ENCODE data around the gene PDCD5. TPM values are rescaled to one million over a fixed set of nuclear protein-coding genes. Genes with fewer than 3 reads are reported as not detected.
"Not testable (repeated sequence)": the region's sequence is repeated elsewhere in the genome, so short reads cannot be mapped to it uniquely, and the experiment has no call there.

Gene PDCD5
- total RNA-seq, 4 donors from 2014 or later: 97.3 to 127 (median 110) TPM

DNA sequence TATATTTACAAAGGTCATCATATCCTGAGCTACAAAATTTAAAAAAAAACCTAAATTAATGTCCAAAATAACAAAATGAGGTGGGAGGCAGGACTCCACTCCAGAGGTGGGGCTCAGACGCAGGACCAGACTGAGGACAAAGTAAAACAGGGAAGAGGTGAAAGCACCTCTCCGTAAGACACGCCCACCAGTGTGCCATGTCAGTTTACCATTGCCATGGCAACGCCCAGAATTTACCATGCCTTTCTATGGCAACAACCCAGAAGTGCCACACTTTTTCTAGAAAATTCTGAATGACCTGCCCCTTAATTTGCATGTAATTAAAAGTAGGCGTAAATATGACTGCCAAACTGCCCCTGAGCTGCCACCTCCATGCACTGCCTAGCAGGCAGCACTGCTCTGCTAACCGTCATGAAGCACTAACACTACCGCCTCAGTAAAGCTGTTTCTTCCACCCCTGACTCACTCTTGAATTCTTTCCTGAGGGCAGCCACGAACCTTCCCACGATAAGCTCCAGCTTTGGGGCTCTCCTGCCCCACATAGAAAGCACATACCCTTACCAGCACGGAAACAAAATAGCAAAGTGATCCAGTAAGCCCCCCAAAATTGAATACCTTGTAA is 22.3 kb upstream of the PDCD5 start:
- Histone ChIP-seq H3K4me1 (no peaks in the 10 kb centered on the region), H3K27ac (no peak overlapping the region), H3K36me3 (no peaks in the 10 kb centered on the region), H3K9me3 (no peaks in the 10 kb centered on the region), H3K27me3 (peaks cover 0 to 10% (median 0%) of the 10 kb centered on the region in 4 donors), H3K4me3 (no peak overlapping the region)
- WGBS, 2 donors: 53 to 69% methylated on average over 10 of the region's 10 CpGs
- intact Hi-C loops (cut with DNase I): no loop called here
- no peak for TF ChIP-seq POLR2A (IDR thresholded peaks at IDR 0.05)
- TF ChIP-seq, protein P1, sequence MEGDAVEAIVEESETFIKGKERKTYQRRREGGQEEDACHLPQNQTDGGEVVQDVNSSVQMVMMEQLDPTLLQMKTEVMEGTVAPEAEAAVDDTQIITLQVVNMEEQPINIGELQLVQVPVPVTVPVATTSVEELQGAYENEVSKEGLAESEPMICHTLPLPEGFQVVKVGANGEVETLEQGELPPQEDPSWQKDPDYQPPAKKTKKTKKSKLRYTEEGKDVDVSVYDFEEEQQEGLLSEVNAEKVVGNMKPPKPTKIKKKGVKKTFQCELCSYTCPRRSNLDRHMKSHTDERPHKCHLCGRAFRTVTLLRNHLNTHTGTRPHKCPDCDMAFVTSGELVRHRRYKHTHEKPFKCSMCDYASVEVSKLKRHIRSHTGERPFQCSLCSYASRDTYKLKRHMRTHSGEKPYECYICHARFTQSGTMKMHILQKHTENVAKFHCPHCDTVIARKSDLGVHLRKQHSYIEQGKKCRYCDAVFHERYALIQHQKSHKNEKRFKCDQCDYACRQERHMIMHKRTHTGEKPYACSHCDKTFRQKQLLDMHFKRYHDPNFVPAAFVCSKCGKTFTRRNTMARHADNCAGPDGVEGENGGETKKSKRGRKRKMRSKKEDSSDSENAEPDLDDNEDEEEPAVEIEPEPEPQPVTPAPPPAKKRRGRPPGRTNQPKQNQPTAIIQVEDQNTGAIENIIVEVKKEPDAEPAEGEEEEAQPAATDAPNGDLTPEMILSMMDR (IDR thresholded peaks at IDR 0.05): no peak
- no peak for DNase-seq

DNA sequence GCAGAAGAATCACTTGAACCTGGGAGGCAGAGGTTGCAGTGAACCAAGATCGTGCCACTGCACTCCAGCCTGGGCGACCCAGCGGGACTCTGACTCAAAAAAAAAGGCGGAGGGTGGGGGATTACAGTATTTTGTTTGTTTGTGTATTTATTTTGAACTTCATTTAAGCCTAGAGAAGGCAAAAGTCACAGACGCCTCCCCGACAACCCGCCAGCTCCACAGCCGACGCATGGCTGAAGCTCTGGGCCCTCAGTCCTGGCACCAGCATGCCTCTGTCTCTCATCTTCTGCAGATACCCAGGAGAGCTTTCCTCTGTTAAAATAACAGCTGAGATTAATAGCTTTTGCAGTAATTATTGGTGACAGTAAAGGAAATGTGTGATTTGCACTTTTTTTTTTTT is 17.2 kb upstream of the PDCD5 start:
- no peak overlapping the region for H3K27ac ChIP-seq
- H3K27me3 ChIP-seq: peaks cover 0 to 8% (median 0%) of the 10 kb centered on the region in 4 donors
- no peaks in the 10 kb centered on the region for H3K4me1 ChIP-seq
- DNase-seq: no peak
- 81 to 89% methylated on average over 9 of the region's 9 CpGs for WGBS, 2 donors
- intact Hi-C loops (cut with DNase I): no loop called here
- H3K36me3 ChIP-seq: no peaks in the 10 kb centered on the region
- no peaks in the 10 kb centered on the region for H3K9me3 ChIP-seq
- no peak overlapping the region for H3K4me3 ChIP-seq
- TF ChIP-seq POLR2A (IDR thresholded peaks at IDR 0.05): no peak
- TF ChIP-seq, protein P1 (IDR thresholded peaks at IDR 0.05): no peak

DNA sequence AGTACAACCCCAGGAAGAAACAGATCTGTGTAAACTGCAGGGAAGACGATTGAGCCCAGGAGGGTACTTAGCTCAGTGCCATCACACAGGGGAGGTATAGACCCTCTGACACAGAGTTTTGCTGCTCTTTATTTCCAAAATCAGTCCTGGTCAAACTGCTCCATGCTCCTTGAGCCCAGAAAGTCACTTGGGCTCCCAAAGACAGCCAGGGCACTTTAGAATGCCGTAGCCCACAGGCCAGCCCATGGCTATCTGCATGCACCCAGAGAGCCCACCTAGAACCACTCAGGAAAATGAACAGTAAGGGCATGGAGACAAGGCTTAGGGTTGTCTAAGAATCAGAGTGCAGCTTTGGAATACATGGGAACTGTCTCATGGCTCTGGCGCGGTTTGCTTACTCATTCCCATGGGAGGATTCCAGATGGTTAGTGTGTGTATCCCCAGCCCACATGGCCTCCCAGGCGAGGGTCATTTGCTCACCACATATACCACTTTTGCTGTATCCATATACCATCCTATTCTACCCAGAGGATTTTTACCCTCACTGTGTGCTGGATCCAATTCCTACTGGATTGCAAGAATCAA is 14.7 kb upstream of the PDCD5 start:
- DNase-seq: no peak
- Histone ChIP-seq H3K36me3 (no peaks in the 10 kb centered on the region), H3K9me3 (no peaks in the 10 kb centered on the region), H3K27ac (no peak overlapping the region), H3K4me1 (peaks cover 0 to 6% (median 0%) of the 10 kb centered on the region in 3 donors), H3K27me3 (peaks cover 0 to 28% (median 0%) of the 10 kb centered on the region in 4 donors), H3K4me3 (no peak overlapping the region)
- intact Hi-C loops (cut with DNase I): no loop called here
- 57 to 74% methylated on average over 5 of the region's 5 CpGs for WGBS, 2 donors
- TF ChIP-seq, protein P1 (IDR thresholded peaks at IDR 0.05): no peak
- TF ChIP-seq POLR2A (IDR thresholded peaks at IDR 0.05): no peak

DNA sequence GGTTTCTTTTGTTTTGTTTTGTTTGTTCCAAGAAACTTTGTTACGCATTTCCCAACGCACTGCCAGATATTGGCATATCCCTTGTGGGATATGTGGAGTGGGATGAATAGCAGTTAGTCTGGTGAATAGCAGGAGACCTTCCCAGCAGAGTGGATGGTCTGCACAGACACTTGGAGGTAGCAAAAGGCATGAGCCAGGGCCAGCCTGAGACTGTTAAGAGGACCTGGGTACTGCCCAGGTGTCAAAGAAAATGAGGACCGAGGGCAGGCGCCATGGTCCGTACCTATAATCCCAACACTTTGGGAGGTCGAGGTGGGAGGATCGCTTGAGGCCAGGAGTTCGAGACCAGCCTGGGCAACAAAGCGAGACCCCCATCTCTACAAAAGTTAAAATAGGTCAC is 13.5 kb upstream of the PDCD5 start:
- H3K4me1 ChIP-seq: peaks cover 0 to 6% (median 0%) of the 10 kb centered on the region in 3 donors
- WGBS, 2 donors: 88% methylated on average over 6 to 9 of the region's 9 CpGs
- no peak overlapping the region for H3K4me3 ChIP-seq
- H3K36me3 ChIP-seq: no peaks in the 10 kb centered on the region
- no peak for DNase-seq
- peaks cover 0 to 28% (median 0%) of the 10 kb centered on the region in 4 donors for H3K27me3 ChIP-seq
- H3K27ac ChIP-seq: no peak overlapping the region
- TF ChIP-seq, protein P1 (IDR thresholded peaks at IDR 0.05): no peak
- TF ChIP-seq POLR2A (IDR thresholded peaks at IDR 0.05): no peak
- H3K9me3 ChIP-seq: no peaks in the 10 kb centered on the region
- intact Hi-C loops (cut with DNase I): no loop called here

DNA sequence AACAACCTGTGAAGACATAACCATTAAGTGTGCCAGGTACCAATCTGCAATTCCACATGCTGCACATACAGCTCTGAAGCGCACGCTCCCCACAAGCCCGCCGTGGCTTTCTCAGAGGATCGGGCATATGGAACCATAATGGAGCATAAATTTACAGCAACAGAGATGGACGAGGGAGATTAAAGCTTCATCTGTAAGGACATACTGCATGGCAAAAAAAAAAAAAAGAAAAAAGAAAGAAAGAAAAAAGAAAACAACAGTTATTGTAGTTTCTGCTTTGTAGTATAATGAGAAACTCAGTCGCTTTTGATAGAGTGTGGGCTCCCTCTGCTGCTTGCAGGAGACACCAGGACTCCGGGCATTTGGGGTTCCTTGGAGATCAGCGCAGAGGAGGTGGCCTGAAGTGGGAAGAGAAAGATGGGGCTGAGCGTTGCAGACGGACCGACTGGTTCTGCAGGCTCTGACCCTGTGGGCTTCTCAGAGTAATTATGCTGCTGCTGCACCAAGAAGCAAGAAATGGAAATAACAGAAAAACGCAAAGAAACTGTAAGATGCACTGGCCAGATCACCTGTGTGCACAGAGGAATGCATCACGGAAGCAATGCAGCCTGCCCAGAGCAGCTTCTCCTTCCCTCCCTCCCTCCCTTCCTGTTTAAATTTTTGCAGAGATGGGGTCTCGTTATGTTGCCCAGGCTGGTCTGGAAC is 10.8 kb upstream of the PDCD5 start:
- 31 to 32% methylated on average over 15 of the region's 15 CpGs for WGBS, 2 donors
- Histone ChIP-seq H3K27ac (no peak overlapping the region), H3K9me3 (no peaks in the 10 kb centered on the region), H3K4me3 (no peak overlapping the region), H3K4me1 (peaks cover 0 to 6% (median 0%) of the 10 kb centered on the region in 3 donors), H3K36me3 (no peaks in the 10 kb centered on the region), H3K27me3 (peaks cover 0 to 28% (median 0%) of the 10 kb centered on the region in 4 donors)
- TF ChIP-seq, protein P1 (IDR thresholded peaks at IDR 0.05): peak; percentile 28 to 61 (median 46)
- TF ChIP-seq POLR2A (IDR thresholded peaks at IDR 0.05): no peak
- intact Hi-C loops (cut with DNase I): no loop called here
- DNase-seq: no peak

DNA sequence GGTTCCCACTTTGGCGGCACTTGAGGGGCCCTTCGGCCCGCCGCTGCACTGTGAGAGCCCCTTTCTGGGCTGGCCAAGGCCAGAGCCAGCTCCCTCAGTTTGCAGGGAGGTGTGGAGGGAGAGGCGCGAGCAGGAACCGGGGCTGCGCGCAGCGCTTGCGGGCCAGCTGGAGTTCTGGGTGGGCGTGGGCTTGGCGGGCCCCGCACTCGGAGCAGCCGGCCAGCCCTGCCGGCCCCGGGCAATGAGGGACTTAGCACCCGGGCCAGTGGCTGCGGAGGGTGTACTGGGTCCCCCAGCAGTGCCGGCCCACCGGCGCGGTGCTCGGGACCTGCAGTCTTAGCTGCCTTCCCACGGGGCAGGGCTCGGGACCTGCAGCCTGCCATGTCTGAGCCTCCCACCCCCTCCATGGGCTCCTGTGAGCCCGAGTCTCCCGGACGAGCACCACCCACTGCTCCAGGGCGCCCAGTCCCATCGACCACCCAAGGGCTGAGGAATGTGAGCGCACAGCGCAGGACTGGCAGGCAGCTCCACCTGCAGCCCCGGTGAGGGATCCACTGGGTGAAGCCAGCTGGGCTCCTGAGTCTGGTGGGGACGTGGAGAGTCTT is 9.4 kb upstream of the PDCD5 start:
- DNase-seq; H3K27ac ChIP-seq; intact Hi-C loops (cut with DNase I); H3K4me1 ChIP-seq; H3K4me3 ChIP-seq; H3K9me3 ChIP-seq; H3K36me3 ChIP-seq: not testable (repeated sequence)
- peaks cover 0 to 28% (median 0%) of the 10 kb centered on the region in 4 donors for H3K27me3 ChIP-seq
- no CpG with 5 or more reads among the region's 36 CpGs for WGBS, 2 donors

DNA sequence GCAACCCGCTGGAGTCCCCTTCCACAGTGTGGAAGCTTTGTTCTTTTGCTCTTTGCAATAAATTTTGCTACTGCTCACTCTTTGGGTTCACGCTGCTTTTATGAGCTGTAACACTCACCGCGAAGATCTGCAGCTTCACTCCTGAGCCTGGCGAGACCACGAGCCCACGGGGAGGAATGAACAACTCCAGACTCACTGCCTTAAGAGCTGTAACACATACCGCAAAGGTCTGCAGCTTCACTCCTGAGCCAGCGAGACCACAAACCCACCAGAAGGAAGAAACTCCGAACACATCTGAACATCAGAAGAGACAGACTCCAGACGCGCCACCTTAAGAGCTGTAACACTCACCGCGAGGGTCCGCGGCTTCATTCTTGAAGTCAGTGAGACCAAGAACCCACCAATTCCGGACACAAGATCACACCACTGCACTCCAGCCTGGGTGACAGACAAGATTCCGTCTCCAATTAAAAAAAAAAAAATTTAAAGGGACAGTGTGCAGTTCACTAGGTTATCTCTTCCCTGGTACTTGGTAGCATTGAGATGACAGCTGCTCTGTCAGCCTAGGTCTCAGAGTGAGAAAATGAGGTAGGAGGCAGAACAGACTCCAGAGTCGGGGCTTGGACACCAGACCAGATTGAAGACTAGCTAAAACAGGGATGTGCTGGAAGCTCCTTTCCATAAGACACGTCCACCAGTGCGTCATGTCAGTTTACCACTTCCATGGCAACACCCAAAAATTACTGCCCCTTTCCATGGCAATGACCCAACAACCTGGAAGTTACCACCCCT is 8.1 kb upstream of the PDCD5 start:
- H3K36me3 ChIP-seq; H3K4me3 ChIP-seq; DNase-seq; H3K27ac ChIP-seq; intact Hi-C loops (cut with DNase I); H3K4me1 ChIP-seq; H3K9me3 ChIP-seq: not testable (repeated sequence)
- WGBS, 2 donors: 73 to 75% methylated on average over 10 to 14 of the region's 21 CpGs
- H3K27me3 ChIP-seq: peaks cover 0 to 28% (median 0%) of the 10 kb centered on the region in 4 donors
